OCI-LY7 (cell line): ENCODE measurements around the gene ACACA.

Source experiments
- CTCF ChIP-seq: fragments of 200-600 bp; sonication (generic); conservative IDR thresholded peaks from 2 replicates; pipeline ENCODE4 v1.5.1; 2014; ENCODE audit warnings: mild to moderate bottlenecking, antibody characterized with exemption, low read length, moderate library complexity, mixed read lengths
- EZH2phosphoT487 ChIP-seq: fragments of 200-600 bp; sonication (generic); IDR thresholded peaks from 2 replicates; pipeline ENCODE4 v1.6.1; 2018; ENCODE audit warnings: low read depth, borderline replicate concordance, mild to moderate bottlenecking, mixed run types, antibody characterized with exemption, low read length, moderate library complexity, mixed read lengths

GRCh38 chr17:37092701-37093100 lies 313.9 kb downstream of the ACACA start:
- TF ChIP-seq CTCF, result no peak
- TF ChIP-seq EZH2phosphoT487, result no peak
